Measurements from ENCODE around the gene FLG2. TPM values are rescaled to one million over a fixed set of nuclear protein-coding genes. Genes with fewer than 3 reads are reported as not detected.

The FLG2 gene
- total RNA-seq, 1 experiment from 2014 or later: not detected

GRCh38 chr1:152397474-152397873 lies 37.7 kb upstream of the FLG2 start:
- Histone ChIP-seq H2AFZ (no peak overlapping the region), H3K4me2 (no peak overlapping the region), H3K9me2 (ENCODE audit: insufficient read depth) (no peaks in the 10 kb centered on the region), H4K20me1 (ENCODE audit: insufficient read depth) (no peaks in the 10 kb centered on the region), H3K36me3 (ENCODE audit: low read depth) (no peaks in the 10 kb centered on the region), H3K27ac (no peak overlapping the region), H3K9me3 (ENCODE audit: insufficient read depth, low read depth) (0 out of 2 replicates have a peak, but pooled peaks cover 6% of the 10 kb centered on the region), H3K4me1 (replicated peaks; ENCODE audit: insufficient read depth) (no peaks in the 10 kb centered on the region), H3K27me3 (ENCODE audit: insufficient read depth, low read depth) (peaks cover 34% of the 10 kb centered on the region; the same call in 1 of the 2 replicates), H3K79me2 (ENCODE audit: low read depth) (no peaks in the 10 kb centered on the region), H3K4me3 (no peak overlapping the region), H3F3A (ENCODE audit: insufficient read depth, low read depth) (no peaks in the 10 kb centered on the region; the same call in 1 of the 2 replicates)
- intact Hi-C loops (cut with micrococcal nuclease; ENCODE audit: unreplicated experiment): no loop called here
- BruUV-seq (replicated peaks): no TSS peak
- CTCF ChIA-PET: no interaction called here
- TF ChIP-seq EZH2 (IDR thresholded peaks at IDR 0.05; ENCODE audit: low read depth) (no peak), CTCF (conservative IDR thresholded peaks at IDR 0.05) (no peak; the same call in 1 of the 2 replicates)
- POLR2A ChIA-PET (ENCODE audit: unreplicated experiment): no interaction called here
- DNase-seq: no peak

GRCh38 chr1:152394151-152394550 lies 34.3 kb upstream of the FLG2 start:
- Histone ChIP-seq H3K4me2 (no peak overlapping the region), H3K9me3 (ENCODE audit: insufficient read depth, low read depth) (0 out of 2 replicates have a peak, but pooled peaks cover 6% of the 10 kb centered on the region), H3K4me3 (no peak overlapping the region), H3K27ac (no peak overlapping the region), H4K20me1 (ENCODE audit: insufficient read depth) (no peaks in the 10 kb centered on the region), H3K36me3 (ENCODE audit: low read depth) (no peaks in the 10 kb centered on the region), H3K79me2 (ENCODE audit: low read depth) (no peaks in the 10 kb centered on the region), H3K27me3 (ENCODE audit: insufficient read depth, low read depth) (peaks cover 40% of the 10 kb centered on the region), H3K4me1 (replicated peaks; ENCODE audit: insufficient read depth) (no peaks in the 10 kb centered on the region), H3F3A (ENCODE audit: insufficient read depth, low read depth) (no peaks in the 10 kb centered on the region; the same call in 1 of the 2 replicates), H3K9me2 (ENCODE audit: insufficient read depth) (no peaks in the 10 kb centered on the region), H2AFZ (no peak overlapping the region)
- ChIA-PET POLR2A (ENCODE audit: unreplicated experiment) (no interaction called here), CTCF (no interaction called here)
- TF ChIP-seq CTCF (conservative IDR thresholded peaks at IDR 0.05) (no peak), EZH2 (IDR thresholded peaks at IDR 0.05; ENCODE audit: low read depth) (no peak)
- no TSS peak for BruUV-seq (replicated peaks)
- intact Hi-C loops (cut with micrococcal nuclease; ENCODE audit: unreplicated experiment): no loop called here
- no peak for DNase-seq

GRCh38 chr1:152392909-152393308 lies 33.1 kb upstream of the FLG2 start:
- H3K9me3 ChIP-seq (ENCODE audit: insufficient read depth, low read depth): 0 out of 2 replicates have a peak, but pooled peaks cover 6% of the 10 kb centered on the region
- no peaks in the 10 kb centered on the region for H3K4me1 ChIP-seq (replicated peaks; ENCODE audit: insufficient read depth)
- POLR2A ChIA-PET (ENCODE audit: unreplicated experiment): no interaction called here
- peak; percentile 31 to 84 for DNase-seq
- no peak overlapping the region for H2AFZ ChIP-seq
- H3K27me3 ChIP-seq (ENCODE audit: insufficient read depth, low read depth): peaks cover 48% of the 10 kb centered on the region
- no peaks in the 10 kb centered on the region; the same call in 1 of the 2 replicates for H3F3A ChIP-seq (ENCODE audit: insufficient read depth, low read depth)
- H3K36me3 ChIP-seq (ENCODE audit: low read depth): no peaks in the 10 kb centered on the region
- no peak overlapping the region for H3K27ac ChIP-seq
- H3K9me2 ChIP-seq (ENCODE audit: insufficient read depth): no peaks in the 10 kb centered on the region
- H3K79me2 ChIP-seq (ENCODE audit: low read depth): no peaks in the 10 kb centered on the region
- H4K20me1 ChIP-seq (ENCODE audit: insufficient read depth): no peaks in the 10 kb centered on the region
- intact Hi-C loops (cut with micrococcal nuclease; ENCODE audit: unreplicated experiment): no loop called here
- BruUV-seq (replicated peaks): no TSS peak
- CTCF ChIA-PET: no interaction called here
- H3K4me2 ChIP-seq: no peak overlapping the region
- H3K4me3 ChIP-seq: no peak overlapping the region
- TF ChIP-seq CTCF (conservative IDR thresholded peaks at IDR 0.05) (no peak), EZH2 (IDR thresholded peaks at IDR 0.05; ENCODE audit: low read depth) (no peak)
